Measurements from ENCODE around the gene SOCS7.

Gene SOCS7

DNA sequence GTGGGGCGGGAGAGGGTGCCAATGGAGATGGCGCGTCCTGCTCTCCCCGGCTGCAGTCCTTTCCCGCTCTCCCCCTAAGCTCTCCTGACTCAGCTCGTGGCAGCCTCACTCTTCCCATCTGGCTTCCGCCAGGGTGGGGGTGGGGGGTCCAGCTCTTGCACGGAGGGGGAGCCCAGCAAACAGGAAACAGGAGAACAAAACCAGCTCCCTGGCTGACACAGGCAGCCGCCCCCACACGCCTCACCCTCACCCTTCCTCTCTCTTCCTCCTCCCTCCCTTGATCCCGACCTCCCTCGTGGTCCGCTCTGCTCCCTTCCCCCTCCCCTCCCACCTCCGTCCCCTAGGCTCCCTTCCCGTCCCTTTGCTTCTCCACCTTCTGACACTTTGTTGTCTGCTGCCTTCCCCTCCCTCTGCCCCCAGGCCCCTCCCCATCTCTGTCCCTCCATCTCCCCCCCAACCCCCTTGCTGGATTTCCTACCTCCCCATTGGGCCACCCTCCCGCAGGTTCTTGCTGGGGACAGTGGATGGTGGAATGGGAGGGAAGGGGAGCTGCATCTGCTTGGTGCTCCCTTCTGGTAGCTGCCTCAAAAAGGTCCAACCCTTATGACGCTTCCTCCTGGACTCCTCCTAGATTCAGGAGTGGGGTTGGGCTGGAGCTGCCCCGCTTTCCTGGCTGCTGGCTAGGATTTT, 100.3 kb downstream of the SOCS7 start:
- peak overlapping the region; percentile 43 for H3K4me3 ChIP-seq (ENCODE audit: low read depth, low read length)
- DNase-seq (ENCODE audit: low read depth), result peak; percentile 76

GRCh38 chr17:38452719-38453118, 101.1 kb downstream of the SOCS7 start:
- no peak overlapping the region for H3K4me3 ChIP-seq (ENCODE audit: low read depth, low read length)
- no peak for DNase-seq (ENCODE audit: low read depth)

GRCh38 chr17:38453951-38454421, 102.3 kb downstream of the SOCS7 start:
- H3K4me3 ChIP-seq (ENCODE audit: low read depth, low read length), result peak overlapping the region; percentile 60
- no peak for DNase-seq (ENCODE audit: low read depth)

GRCh38 chr17:38454532-38454931, 102.9 kb downstream of the SOCS7 start:
- no peak for DNase-seq (ENCODE audit: low read depth)
- peak overlapping the region; percentile 60 for H3K4me3 ChIP-seq (ENCODE audit: low read depth, low read length)

Data from skeletal muscle cell (primary cell).